ENCODE results near the gene WDR75.
"Not testable (repeated sequence)": the region's sequence is repeated elsewhere in the genome, so short reads cannot be mapped to it uniquely, and the experiment has no call there.

WDR75 gene

GRCh38 chr2:189442468-189442867 lies 1.2 kb downstream of the WDR75 start:
- no peak for DNase-seq

GRCh38 chr2:189444322-189444721 lies 3.0 kb downstream of the WDR75 start:
- no peak for DNase-seq

GRCh38 chr2:189446780-189447179 lies 5.5 kb downstream of the WDR75 start:
- DNase-seq: no peak

GRCh38 chr2:189454009-189454408 lies 12.7 kb downstream of the WDR75 start:
- DNase-seq: no peak

- DNase-seq: no peak
Observed at GRCh38 chr2:189465076-189465475, 23.8 kb downstream of the WDR75 start.

GRCh38 chr2:189465478-189465877 lies 24.2 kb downstream of the WDR75 start:
- DNase-seq: no peak

- no peak for DNase-seq
Observed at GRCh38 chr2:189466046-189466445, 24.8 kb downstream of the WDR75 start.

- DNase-seq: no peak
Observed at GRCh38 chr2:189466656-189467055, 25.4 kb downstream of the WDR75 start.

GRCh38 chr2:189467160-189467559 lies 25.9 kb downstream of the WDR75 start:
- DNase-seq: no peak

- no peak for DNase-seq
Observed at GRCh38 chr2:189467593-189467992, 26.3 kb downstream of the WDR75 start.

- no peak for DNase-seq
Observed at GRCh38 chr2:189474526-189474925, 33.3 kb downstream of the WDR75 start.

GRCh38 chr2:189477756-189478155 lies 36.5 kb downstream of the WDR75 start:
- no peak for DNase-seq

GRCh38 chr2:189478289-189478688 lies 37.0 kb downstream of the WDR75 start:
- not testable (repeated sequence) for DNase-seq

GRCh38 chr2:189481071-189481470 lies 39.8 kb downstream of the WDR75 start:
- DNase-seq: no peak

- no peak for DNase-seq
Observed at GRCh38 chr2:189483571-189483970, 42.3 kb downstream of the WDR75 start.

GRCh38 chr2:189483980-189484740 lies 42.9 kb downstream of the WDR75 start:
- no peak for DNase-seq

- no peak for DNase-seq
Observed at GRCh38 chr2:189485146-189485545, 43.9 kb downstream of the WDR75 start.

- no peak for DNase-seq
Observed at GRCh38 chr2:189486237-189486770, 45.0 kb downstream of the WDR75 start.

GRCh38 chr2:189487283-189488007 lies 46.2 kb downstream of the WDR75 start:
- no peak for DNase-seq

- DNase-seq: no peak
Observed at GRCh38 chr2:189488008-189488310, 46.7 kb downstream of the WDR75 start.

- DNase-seq: no peak
Observed at GRCh38 chr2:189492451-189492850, 51.2 kb downstream of the WDR75 start.

GRCh38 chr2:189498205-189498604 lies 56.9 kb downstream of the WDR75 start:
- DNase-seq: no peak

GRCh38 chr2:189499137-189499536 lies 57.9 kb downstream of the WDR75 start:
- no peak for DNase-seq

- no peak for DNase-seq
Observed at GRCh38 chr2:189500456-189501160, 59.3 kb downstream of the WDR75 start.

Measured in activated CD8-positive, alpha-beta memory T cell treated with anti-CD3 and anti-CD28 coated beads, Interleukin-2, amount 50 U/mL, for 4 hours (primary cell).